Neural crest cell (in vitro differentiated cells): ENCODE measurements around the gene KPNA4. TPM values are rescaled to one million over a fixed set of nuclear protein-coding genes. Genes with fewer than 3 reads are reported as not detected.
"Not testable (repeated sequence)": the region's sequence is repeated elsewhere in the genome, so short reads cannot be mapped to it uniquely, and the experiment has no call there.

ENCODE experiments used
- DNase-seq: peaks from one replicate; pipeline ENCODE4 v3.0.0; 2021; ENCODE audit warnings: low read depth, mixed read lengths, low spot score
- H3K27ac Mint-ChIP-seq: one replicate; pipeline ENCODE4 v1.8.0; 2021; ENCODE audit warnings: mild to moderate bottlenecking, mixed read lengths; ENCODE audit not compliant: unreplicated experiment
- H3K27me3 Mint-ChIP-seq: 2 replicates; pipeline ENCODE4 v1.8.0; 2021; ENCODE audit warnings: low read depth, mild to moderate bottlenecking, mixed read lengths
- H3K36me3 Mint-ChIP-seq: 2 replicates; pipeline ENCODE4 v1.8.0; 2021; ENCODE audit warnings: low read depth, mild to moderate bottlenecking, mixed read lengths
- H3K4me1 Mint-ChIP-seq: 2 replicates; pipeline ENCODE4 v1.8.0; 2021; ENCODE audit warnings: mixed read lengths
- H3K4me3 Mint-ChIP-seq: one replicate; pipeline ENCODE4 v1.8.0; 2021; ENCODE audit warnings: mild to moderate bottlenecking, mixed read lengths
- H3K9me3 Mint-ChIP-seq: 2 replicates; pipeline ENCODE4 v1.8.0; 2021; ENCODE audit warnings: mixed read lengths
- total RNA-seq: library from RNA; stranded (reverse); gene quantifications from 2 replicates; pipeline ENCODE4 v1.2.1, GENCODE V29; 2021
- TF ChIP-seq, protein P1 (sequence below): fragments of 200-600 bp; sonication (generic); conservative IDR thresholded peaks from 2 replicates; pipeline ENCODE4 v1.5.0; 2021; ENCODE audit warnings: antibody characterized with exemption, mild to moderate bottlenecking

The KPNA4 gene
- total RNA-seq, 1 donor from 2014 or later = 57.8 TPM

- no peaks in the 10 kb centered on the region for H3K36me3 Mint-ChIP-seq
- H3K27ac Mint-ChIP-seq = no peak overlapping the region
- no peak for DNase-seq
- no peaks in the 10 kb centered on the region for H3K4me1 Mint-ChIP-seq
- no peaks in the 10 kb centered on the region for H3K27me3 Mint-ChIP-seq
- TF ChIP-seq, protein P1, sequence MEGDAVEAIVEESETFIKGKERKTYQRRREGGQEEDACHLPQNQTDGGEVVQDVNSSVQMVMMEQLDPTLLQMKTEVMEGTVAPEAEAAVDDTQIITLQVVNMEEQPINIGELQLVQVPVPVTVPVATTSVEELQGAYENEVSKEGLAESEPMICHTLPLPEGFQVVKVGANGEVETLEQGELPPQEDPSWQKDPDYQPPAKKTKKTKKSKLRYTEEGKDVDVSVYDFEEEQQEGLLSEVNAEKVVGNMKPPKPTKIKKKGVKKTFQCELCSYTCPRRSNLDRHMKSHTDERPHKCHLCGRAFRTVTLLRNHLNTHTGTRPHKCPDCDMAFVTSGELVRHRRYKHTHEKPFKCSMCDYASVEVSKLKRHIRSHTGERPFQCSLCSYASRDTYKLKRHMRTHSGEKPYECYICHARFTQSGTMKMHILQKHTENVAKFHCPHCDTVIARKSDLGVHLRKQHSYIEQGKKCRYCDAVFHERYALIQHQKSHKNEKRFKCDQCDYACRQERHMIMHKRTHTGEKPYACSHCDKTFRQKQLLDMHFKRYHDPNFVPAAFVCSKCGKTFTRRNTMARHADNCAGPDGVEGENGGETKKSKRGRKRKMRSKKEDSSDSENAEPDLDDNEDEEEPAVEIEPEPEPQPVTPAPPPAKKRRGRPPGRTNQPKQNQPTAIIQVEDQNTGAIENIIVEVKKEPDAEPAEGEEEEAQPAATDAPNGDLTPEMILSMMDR = no peak
- H3K4me3 Mint-ChIP-seq = no peak overlapping the region
- peaks cover 10% of the 10 kb centered on the region for H3K9me3 Mint-ChIP-seq
Observed at GRCh38 chr3:160464321-160464720, 101.0 kb downstream of the KPNA4 start.

DNA sequence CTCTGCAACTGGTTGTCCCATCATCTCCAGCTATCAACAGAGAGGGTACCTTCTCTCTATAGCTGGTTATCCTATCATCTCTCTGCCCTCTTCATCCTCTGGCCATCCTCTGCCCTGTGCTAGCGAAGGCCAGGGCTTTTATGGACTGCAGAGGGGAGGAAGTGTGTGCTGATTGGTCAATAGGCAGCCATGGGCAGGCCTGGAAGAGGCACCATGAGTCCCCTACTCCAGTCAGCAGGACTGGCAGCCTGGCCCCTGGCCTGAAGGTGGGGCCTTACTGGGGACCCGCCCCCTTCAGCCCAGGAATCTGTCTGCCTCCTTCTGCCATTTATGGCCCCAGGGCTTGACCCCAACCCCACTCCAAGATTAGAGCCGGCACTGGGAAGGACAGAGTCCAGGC is 105.3 kb downstream of the KPNA4 start:
- no peak overlapping the region for H3K4me3 Mint-ChIP-seq
- TF ChIP-seq, protein P1 = no peak
- no peaks in the 10 kb centered on the region for H3K4me1 Mint-ChIP-seq
- H3K9me3 Mint-ChIP-seq = peaks cover 4% of the 10 kb centered on the region
- no peak overlapping the region for H3K27ac Mint-ChIP-seq
- no peaks in the 10 kb centered on the region for H3K27me3 Mint-ChIP-seq
- no peak for DNase-seq
- no peaks in the 10 kb centered on the region for H3K36me3 Mint-ChIP-seq

DNA sequence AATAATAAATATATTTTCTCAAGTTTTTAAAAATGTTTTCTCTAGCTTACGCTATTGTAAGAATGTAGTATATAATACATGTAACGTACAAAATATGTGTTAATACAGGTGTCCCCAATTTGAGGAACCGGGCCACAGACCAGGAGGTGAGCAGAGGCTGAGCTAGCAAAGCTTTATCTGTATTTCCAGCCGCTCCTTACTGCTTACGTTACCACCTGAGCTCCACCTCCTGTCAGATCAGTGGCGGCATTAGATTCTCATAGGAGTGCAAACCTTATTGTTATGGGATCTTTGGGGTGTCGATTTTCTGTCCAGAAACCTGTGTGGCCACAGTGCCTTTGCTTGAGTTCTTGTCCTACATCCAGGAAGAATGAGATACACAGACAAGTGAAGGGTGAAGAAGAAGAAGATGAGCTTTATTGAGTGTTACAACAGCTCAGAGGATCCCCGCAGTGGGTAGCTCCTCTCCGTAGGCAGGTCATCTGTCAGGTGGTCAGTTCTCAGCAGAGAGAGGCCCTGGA is 105.9 kb downstream of the KPNA4 start:
- DNase-seq = no peak
- H3K36me3 Mint-ChIP-seq = no peaks in the 10 kb centered on the region
- no peak overlapping the region for H3K27ac Mint-ChIP-seq
- no peaks in the 10 kb centered on the region for H3K27me3 Mint-ChIP-seq
- H3K4me3 Mint-ChIP-seq = no peak overlapping the region
- H3K4me1 Mint-ChIP-seq = no peaks in the 10 kb centered on the region
- peaks cover 4% of the 10 kb centered on the region for H3K9me3 Mint-ChIP-seq
- TF ChIP-seq, protein P1 = no peak

DNA sequence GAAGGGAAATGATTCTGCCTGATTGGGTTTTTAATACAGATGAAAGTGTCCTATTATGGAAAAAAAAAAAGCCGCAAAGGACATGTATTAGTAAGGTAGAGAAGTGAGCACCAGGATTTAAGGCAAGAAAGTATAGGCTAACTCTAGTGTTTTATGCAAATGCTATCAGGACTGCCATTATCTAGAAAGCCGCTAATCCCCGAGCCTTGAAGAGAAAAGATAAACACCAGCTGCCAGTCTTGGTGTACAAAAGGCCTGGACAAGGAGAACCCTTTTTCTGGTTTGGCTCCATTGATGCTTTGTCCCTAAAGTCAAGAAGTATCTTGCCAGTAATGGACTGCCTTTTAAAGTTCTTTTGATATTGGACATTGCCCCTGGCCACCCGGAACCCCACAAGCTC is 107.2 kb downstream of the KPNA4 start:
- Mint-ChIP-seq H3K4me3 (no peak overlapping the region), H3K36me3 (no peaks in the 10 kb centered on the region), H3K27me3 (no peaks in the 10 kb centered on the region), H3K27ac (no peak overlapping the region), H3K9me3 (peaks cover 4% of the 10 kb centered on the region), H3K4me1 (no peaks in the 10 kb centered on the region)
- TF ChIP-seq, protein P1 = no peak
- no peak for DNase-seq

DNA sequence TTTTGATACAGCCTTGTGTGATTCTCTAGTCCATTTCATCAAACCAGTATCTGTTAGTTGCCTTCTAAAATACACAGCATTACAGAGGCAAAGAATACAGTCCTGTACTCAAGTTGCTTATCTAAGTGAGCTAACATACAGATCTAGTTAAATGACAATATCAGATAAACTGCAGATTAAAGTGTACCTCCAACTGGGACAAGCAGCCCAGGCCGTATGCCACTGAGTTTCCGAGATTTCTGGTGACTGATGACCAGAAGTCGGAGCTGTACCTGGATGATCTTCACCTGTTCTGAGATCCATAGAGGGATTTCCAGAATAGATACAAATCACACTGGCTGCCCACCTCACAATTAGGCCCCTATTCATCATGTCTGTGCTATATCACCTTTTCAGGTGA is 109.5 kb downstream of the KPNA4 start:
- Mint-ChIP-seq H3K27ac (no peak overlapping the region), H3K4me3 (no peak overlapping the region), H3K36me3 (no peaks in the 10 kb centered on the region), H3K4me1 (no peaks in the 10 kb centered on the region), H3K27me3 (no peaks in the 10 kb centered on the region), H3K9me3 (no peaks in the 10 kb centered on the region)
- DNase-seq = no peak
- TF ChIP-seq, protein P1 = no peak

DNA sequence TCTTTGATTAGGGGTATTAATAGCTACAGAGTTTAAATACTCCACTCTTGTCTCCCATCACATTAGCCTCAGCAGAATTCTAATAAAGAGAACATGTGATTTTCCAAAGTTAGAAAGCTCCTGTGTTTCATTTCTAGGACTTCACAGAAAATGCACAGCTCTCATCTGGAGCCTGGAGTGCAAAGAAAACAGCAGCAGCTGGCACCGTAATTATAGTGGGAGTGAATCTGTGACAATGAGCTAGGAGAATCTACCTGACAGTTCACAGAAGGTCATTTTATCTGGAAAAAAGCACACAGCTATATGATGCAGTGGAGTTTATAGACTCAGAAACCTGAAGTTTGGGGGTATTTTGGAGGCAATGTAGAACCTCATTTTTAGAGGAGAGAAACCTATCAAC is 110.4 kb downstream of the KPNA4 start:
- Mint-ChIP-seq H3K36me3 (no peaks in the 10 kb centered on the region), H3K27ac (no peak overlapping the region), H3K4me1 (peaks cover 6% of the 10 kb centered on the region), H3K27me3 (no peaks in the 10 kb centered on the region), H3K9me3 (no peaks in the 10 kb centered on the region), H3K4me3 (no peak overlapping the region)
- DNase-seq = no peak
- TF ChIP-seq, protein P1 = no peak

- H3K27ac Mint-ChIP-seq = not testable (repeated sequence)
- H3K4me1 Mint-ChIP-seq = peaks cover 27% of the 10 kb centered on the region
Observed at GRCh38 chr3:160452251-160452650, 113.1 kb downstream of the KPNA4 start.

More at GRCh38 chr3:160452251-160452650, 113.1 kb downstream of the KPNA4 start:
- peak overlapping the region; percentile 68 for H3K4me3 Mint-ChIP-seq
- H3K36me3 Mint-ChIP-seq, H3K9me3 Mint-ChIP-seq, DNase-seq, H3K27me3 Mint-ChIP-seq: not testable (repeated sequence)
